Left renal pelvis (tissue), 4 donors: Measurements from ENCODE around the gene SMIM32. TPM values are rescaled to one million over a fixed set of nuclear protein-coding genes. Genes with fewer than 3 reads are reported as not detected.

Source experiments
- DNase-seq, 4 donors: peaks; one replicate each; pipeline ENCODE4 v3.0.0-alpha.2; 2013; ENCODE audit warnings: low read depth in 4 of 4, low spot score in 3 of 4
- polyA plus RNA-seq, 4 donors: library from polyadenylated mRNA; unstranded; fragments of 120-200 nt; gene quantifications; one replicate each; pipeline ENCODE4 v1.2.1, GENCODE V29; 2013; ENCODE audit not compliant: insufficient read length in 4 of 4

Gene SMIM32
- 10 to 100 TPM in 2 of 4 donors, 1 to 10 TPM in 1, under 1 TPM in 1; 0.15 to 19.5 (median 10.5) TPM for polyA plus RNA-seq

DNA sequence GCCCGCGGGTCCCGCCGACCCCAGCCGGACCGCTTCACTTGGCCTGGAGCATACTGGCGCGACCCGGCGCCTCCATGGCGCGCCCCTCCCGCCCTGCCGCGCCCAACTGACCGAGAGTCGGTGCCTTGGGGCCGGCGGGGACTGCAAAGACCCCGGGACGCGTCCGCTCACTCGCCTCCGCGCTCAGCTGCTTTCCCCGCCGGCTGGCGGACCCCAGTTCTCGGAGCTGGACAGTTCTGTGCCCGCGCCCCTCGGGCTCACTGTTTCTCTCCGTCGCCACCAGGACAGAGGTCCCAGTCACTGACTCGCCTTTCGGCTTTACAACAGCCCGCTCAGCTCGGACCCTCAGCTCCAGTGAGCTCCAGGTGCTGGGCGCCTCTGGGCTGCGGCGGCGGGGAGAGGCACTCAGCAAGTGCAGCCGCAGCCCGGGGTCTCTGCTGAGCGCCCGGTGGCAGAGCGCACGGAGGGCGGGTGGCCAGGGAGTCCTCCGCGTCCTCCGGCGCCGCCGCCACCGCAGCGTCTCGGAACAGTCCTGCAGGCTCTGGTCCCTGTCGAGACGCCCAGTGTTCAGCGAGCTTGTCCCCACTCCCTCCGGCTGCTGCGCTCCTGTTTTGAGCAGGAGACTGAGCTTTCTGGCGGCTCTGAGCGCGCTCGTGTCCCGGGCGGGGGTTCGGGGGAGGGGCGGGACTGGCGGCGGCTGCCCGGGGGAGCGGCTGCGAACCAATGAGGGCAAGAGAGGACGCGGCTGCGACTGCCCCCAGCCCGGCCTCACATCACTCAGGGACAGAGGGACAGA is at the start of gene SMIM32:
Gene SMIM32 (minus strand): TSS at position 637 of the 796 bp plus-strand sequence. CDS start 638 bp downstream, outside the sequence.
- no peak for DNase-seq

DNA sequence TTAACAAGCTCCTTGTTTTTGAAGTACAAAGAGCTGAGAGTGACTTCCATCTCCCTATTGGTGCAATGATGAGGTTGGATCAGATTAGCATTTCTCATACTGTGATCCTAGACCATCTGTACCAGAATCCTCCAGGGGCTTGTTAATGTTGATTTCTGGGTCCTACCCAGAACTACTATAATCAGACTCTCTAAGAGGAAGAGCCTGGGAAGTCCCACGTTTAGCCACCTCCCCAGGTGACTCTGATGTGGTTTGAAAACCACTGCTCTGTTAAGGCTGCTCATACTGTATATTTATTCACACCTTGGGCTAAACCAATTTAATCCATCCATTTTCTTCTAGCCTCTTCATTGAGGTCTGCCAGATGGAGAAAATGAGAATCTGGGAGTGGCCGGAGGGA is 49.6 kb upstream of the SMIM32 start:
- no peak for DNase-seq

DNA sequence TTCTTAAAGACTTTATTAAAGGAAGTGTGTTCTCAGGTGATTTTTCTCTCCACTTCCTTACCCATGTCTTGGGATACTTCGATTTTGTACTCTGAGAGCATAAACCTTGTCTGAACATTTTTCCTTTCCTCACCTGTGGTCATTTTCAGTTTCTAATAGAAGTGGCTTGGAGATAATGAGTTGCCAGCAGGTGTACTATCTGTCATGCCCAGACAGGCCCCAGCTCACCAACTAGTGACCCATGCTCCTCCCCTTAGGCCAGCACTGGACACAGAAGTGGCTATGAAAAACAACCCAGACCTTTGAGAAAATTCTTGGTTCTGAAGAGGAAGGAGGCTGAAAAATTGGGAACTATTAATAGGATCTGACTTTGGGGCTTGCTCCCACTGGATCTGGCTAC is 49.2 kb upstream of the SMIM32 start:
- no peak for DNase-seq

DNA sequence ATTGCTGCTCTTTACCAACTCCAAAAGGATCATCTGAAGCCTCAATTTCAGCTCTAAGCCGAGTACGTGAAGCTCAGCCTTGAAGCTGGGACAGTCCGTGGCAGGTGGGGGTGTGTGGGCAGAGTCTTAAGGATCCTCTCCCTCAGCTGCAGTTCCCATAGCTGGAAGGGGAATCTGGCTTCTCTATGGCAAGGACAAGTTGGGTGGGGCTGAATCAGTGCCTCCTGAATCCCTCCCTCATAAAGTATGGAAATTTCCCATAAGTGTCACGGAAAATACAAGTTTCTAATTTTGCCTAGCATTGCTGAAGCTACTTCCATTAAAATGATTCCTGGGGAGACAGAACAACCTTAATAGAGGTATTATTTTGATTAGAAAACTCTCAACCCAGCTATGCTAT is 47.9 kb upstream of the SMIM32 start:
- no peak for DNase-seq

DNA sequence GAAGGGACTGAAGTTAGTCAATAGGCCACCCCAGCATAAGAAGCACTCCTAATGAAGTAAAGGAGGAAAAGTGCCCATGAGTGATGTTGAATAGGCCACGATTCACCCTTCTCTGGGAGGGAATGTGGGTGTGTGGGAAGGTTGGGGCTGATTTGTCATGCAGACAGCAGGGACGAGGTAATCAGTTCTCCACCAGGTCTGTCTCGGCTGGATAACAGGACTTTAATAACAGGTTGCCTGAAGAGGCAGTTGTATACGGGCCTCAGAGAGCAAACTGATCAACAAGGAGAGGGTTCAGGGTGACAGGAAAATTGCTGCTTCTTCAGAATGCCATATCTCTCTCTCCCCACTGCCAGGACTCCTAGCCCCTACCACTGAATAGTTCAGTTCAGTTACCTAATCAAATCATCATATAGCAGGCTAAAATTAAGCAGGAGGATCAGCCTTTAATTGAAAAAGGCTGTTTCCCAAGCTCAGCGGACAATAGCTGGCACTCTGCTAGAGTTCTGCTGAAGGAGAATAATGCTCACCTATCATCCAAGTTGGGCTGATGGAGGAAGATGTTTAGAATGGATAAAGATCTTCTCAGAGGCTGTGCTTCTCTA is 43.6 kb upstream of the SMIM32 start:
- no peak for DNase-seq

DNA sequence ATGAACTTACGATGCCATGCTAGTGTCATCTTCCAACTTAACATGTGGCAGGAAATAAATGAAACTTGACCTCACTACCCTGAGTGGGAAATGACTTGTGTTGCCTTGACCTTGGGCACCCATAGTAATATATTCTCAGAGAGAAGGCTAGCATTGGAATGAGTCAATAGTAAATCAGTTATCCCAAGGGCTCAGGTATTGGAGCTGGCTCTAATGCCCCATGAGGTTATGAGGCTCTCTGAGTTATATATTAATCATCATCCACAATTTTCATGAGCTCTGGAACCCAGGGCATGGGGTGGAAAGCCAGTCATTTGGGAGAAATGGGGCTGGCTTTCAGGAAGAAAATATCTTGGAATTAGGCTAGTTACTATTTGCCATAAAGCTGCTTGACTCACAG is 42.4 kb upstream of the SMIM32 start:
- DNase-seq = no peak

GRCh38 chr5:136232316-136232715 is 39.4 kb upstream of the SMIM32 start:
- DNase-seq = no peak

- no peak for DNase-seq
Observed at GRCh38 chr5:136230176-136230575, 37.2 kb upstream of the SMIM32 start.

- DNase-seq = no peak
Observed at GRCh38 chr5:136228136-136228757, 35.3 kb upstream of the SMIM32 start.

DNA sequence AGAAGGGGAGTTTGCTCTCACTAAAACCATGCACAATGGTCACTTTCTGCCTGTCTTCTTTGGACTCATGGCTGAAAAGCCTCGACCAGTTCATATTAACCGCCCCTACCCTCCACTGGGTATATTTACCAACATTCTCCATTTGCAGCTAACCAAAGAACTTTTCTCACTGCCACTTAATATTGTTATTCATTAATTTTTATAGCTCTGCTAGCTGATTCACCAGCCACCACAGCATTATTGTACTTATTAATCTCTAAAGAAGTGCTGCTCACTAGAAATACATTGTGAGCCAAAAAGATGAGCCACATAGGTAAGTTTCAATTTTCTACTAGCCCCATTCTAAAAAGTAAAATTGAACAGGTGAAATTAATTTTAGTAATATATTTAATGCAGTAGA is 33.4 kb upstream of the SMIM32 start:
- no peak for DNase-seq

DNA sequence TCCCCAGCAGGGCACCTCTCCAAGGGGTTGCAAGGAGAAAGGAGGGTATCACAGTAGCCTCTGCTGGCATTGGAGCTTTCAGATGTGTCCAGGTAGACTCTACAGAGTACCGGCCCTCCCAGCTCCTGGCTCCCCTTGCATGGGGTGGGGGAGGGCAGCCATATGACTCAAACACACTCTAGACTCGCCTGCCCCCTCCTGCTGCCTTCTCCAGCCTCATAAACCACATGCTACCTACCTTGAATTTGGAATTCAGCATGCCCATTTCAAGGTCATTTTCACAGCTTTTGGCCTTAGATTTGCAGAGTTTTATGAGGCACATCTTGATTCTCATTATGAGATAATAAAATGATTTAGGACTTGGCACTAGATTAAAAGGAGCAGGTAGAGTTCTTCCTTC is 32.8 kb upstream of the SMIM32 start:
- DNase-seq = no peak

GRCh38 chr5:136222580-136223235 is 29.7 kb upstream of the SMIM32 start:
- no peak for DNase-seq

- DNase-seq = no peak
Observed at GRCh38 chr5:136221340-136221739, 28.4 kb upstream of the SMIM32 start.

DNA sequence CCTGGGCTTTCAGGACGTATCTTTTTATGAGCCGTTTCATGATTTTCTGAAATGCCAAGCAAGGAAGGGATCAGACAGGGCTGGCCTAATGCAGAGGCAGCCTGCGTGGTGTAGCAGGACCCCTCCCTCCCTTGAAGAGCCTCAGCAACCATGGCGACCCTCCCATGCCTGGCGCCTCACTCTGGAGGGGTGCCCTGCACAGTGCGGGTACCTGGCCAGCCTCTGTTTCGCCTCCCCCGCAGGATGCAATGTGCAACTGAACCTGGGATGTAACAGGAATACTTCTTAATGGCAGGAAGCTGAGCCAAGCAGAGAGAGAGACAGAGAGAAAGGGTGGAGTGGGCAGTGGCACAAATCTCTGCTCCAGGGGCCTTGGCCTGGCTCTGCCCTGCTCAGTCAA is 23.3 kb upstream of the SMIM32 start:
- no peak for DNase-seq

GRCh38 chr5:136215812-136216211 is 22.9 kb upstream of the SMIM32 start:
- no peak for DNase-seq

DNA sequence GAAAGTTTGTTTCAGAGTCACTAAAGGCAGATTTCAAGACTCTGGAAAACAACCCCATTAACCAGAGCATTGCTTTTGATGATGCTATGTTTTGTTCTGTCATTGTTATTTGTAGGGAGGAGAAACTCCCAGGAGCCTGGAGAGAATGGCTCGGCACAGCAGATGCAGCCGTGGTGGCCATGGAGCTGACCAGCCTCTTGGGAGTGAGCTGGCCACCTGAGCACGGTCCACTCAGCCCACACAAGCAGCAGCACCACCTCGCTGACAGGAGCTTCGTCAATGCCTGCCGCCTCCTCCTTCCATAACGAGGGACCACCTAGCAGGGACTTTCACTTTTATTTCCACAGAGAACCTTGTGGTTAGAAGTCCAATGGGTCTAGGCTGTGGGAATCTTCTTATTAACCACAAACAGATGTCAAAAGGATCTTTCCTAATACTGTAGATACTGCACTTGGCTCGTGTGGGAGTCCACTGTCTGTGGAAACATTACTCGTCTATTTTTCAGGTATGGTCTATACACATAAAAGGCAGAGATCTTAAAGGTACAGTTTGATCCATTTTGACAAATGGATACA is 21.0 kb upstream of the SMIM32 start:
- no peak for DNase-seq

DNA sequence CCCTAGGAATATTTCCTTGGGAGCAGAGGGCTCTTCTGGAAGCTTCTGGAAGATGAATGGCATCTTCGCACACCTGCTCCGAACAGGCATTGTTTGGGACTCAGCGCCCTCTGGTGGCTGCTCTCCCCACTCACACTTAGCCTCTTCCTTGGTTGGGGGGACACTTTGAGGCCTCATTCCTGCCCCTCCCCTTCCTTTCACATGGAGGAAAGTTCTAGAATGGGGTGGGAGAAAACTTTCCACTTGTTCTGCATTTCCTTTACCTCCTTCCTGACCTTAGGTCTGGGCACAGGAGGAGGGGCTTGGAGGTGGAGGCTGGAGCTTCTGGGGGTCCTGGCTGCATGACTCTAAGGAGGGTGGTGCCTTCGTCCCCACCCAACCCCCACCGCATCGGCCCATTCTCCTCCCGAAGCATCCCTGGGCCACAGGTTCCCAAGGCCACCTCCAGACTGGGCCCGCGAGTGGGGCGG is 19.3 kb upstream of the SMIM32 start:
- no peak for DNase-seq

GRCh38 chr5:136211282-136212040 is 18.5 kb upstream of the SMIM32 start:
- no peak for DNase-seq

DNA sequence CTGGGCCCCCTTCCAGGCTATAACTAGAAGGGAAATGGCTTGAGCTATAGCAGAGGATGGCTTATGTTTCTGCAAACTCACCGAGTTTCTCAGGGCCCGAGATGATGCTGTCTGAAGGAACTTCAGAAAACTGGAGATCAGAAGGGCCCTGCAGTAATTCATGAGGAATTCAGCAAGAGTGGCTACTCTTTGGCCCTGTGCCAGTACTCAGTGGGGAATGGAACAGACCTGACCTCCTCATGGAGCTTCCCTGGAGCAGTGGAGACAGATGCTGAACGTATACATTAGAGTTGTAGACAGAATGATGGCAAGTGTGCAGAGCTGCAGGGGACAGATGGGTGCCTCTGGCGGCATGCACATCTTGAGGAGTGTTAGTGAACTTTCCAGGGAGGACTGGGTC is 17.3 kb upstream of the SMIM32 start:
- no peak for DNase-seq

DNA sequence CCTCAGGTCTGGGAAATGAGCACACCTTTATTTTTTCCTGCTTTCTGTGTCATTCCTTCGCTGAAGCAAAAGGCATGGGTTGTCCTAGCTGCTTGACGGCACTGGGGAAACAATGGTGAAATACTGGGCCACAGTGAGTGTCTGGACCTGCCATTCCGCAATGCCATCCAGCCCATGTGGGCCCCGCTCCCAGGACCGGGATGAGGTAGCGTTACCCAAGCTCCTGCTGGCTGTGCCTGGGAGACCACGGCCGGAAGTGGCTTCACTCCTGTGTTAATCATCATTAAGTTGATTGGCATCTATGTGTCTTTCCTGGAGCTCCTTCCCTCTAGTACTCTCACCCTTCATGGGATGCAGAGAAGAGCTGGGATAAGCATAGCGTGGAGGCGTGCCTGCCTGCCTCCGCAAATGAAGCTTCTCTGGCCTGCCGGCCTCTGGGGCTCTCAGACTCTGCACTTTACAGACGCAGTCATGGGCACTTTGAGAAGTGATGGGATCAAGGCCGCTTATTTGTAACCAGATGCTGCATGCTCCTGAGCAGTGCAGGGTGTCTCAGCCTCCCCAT is 16.5 kb upstream of the SMIM32 start:
- DNase-seq = no peak
